DMS53 (cell line): ENCODE measurements around the gene ZNF185.

Source experiments
- DNase-seq: peaks from one replicate; lab custom pipeline; 2025; lab: John Stamatoyannopoulos, UW

The ZNF185 gene

DNA sequence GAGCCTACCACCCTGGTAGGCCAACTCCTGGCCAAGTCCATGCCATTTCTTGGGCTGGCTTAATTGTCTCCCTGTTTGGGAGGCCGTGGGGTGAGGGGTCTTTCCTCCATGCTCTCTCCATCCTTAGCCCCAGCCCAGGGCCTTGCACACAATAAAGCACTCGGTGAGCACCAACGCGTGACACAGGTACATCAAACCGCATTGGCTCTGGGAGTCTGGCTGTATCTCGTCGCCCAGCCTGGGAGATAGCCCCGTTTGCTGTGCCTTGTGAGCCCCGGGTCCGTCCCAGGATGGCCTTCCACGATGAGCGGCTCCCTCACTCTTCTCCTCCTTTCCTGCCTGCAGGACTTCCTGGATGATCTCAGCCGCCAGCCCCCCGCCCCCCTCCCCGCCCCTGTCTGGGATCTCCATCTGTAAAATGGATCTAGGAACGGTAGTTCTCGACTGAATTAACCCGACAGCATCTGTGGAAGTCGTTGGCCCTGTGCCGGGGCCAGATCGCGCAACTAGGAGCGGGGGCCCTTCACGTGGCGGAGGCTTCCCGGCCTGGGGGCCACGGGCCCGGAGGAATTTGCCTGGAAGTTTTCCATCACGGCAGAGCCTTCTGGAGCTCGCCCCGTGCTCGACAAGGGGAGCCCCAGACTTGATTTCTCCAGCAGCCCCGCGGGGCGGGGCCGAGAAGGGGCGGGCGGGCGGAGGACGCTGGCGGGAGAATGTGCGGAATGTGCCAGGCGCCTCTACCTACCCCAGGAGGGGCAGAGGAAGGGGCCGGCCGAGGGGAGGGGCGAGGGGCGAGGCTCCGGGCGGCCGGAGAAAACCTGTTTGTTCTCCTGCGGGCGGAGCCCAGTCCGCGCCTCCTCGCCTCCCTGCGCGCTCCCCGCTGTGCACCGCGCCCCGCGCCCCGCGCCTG, at the start of gene ZNF185:
Gene ZNF185 (plus strand): TSS at position 846 of the 910 bp plus-strand sequence. CDS start 16,423 bp downstream, outside the sequence.
- peak; percentile 64 for DNase-seq

DNA sequence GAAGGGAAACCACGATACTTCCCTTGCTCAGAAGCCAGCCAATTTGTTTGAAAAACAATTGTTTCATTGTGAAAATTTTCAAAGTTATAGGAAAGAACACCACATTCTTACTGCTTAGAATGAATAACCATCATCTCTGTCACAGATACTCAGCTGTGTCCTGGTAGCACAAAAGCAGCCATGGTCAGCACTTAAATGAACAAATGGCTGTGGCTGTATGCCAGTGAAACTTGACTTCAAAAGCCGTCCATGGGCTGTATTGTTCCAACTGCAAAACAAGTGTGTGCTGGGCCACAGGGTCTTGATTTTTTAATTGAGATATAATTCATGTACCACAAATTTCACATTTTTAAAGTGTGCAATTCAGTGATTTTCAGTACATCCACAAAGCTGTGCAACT, 47.4 kb upstream of the ZNF185 start:
- no peak for DNase-seq

DNA sequence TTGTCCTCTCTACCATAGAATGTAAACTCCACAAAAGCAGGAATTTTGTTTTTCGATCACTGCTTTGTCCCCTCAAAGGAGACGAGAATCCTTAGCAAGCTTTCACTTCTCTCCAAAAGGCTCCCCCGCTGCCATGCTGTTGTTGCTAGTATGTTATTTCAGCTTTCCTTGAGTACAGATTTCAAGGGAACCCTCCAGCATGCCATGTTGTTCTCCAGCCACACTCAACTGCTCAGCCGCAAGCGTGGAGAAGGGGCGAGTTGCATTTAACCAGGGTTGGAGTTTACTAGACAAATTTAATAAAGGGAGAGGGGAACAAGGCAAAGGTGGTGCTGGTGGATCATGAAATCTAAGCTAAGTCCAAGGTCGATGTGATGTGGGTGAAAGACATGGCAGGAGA, 43.9 kb upstream of the ZNF185 start:
- no peak for DNase-seq

DNA sequence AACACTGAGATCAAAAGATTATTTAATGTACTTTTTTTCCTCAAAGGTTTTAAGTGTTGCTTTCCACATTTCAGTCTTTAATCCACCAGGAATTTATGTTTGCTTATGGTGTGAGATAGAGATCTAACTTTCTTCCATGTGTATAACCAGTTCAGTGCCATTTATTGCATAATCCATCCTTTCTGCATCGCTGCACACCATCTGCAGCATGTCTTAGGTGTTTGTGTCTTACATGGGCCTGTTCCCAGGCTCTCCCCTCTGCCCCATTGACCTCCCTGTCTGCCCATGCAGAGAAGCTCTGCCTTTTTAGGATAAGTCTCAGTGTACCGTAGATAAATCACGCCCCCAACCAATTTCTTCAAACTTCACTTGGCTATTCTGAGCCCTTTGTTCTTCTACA, 36.8 kb upstream of the ZNF185 start:
- DNase-seq: peak; percentile 55

DNA sequence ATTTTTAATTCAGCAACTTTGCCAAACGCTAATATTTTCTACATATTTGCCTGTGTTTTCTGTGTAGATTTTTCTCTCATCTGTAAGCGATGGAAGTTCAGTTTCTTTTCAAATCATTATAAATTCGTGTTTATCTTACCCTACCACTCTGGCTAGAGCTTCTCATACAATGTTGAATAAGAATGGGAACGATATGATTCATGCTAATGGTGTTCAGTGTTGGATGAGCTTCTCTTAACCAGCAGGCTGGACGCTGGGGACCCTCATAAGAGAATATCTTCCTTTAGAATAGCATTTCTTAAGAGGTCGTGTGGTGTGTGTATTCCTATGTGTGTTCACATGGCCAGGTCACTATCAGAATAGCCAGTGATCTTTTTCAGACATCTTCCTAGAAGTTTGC, 36.0 kb upstream of the ZNF185 start:
- DNase-seq: no peak

DNA sequence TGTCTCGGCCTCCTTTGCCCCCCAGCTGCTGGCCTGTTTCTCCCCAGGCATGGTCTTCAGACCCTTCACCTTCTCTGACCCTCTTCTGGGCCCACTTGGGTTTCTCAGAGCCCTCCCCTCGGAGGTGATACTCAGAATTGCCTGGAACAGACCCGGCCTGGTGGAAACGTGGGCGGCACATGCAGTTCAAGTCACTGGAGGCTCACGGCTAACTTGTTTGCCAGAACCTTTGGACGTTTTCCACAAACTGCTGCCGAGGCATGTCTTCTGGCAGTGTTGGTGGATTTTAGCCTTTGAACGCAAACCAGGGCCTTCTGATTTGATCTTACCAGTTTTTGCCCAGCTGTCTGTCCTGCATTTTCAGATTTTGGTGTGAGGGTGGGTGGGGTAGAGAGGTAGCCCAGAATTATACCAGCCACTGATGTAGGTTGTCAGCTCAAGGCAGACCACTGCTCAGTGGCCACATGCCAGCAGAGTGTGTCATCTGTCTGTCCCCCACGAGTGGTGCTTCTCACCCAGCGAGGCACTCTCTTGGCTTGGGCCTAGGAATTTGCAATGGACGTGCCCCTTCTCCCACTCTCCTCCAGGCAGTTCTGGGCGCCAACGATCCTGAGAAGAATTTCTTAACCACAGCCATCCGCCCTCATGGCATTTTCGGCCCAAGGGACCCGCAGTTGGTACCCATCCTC, 32.5 kb upstream of the ZNF185 start:
- DNase-seq: no peak

DNA sequence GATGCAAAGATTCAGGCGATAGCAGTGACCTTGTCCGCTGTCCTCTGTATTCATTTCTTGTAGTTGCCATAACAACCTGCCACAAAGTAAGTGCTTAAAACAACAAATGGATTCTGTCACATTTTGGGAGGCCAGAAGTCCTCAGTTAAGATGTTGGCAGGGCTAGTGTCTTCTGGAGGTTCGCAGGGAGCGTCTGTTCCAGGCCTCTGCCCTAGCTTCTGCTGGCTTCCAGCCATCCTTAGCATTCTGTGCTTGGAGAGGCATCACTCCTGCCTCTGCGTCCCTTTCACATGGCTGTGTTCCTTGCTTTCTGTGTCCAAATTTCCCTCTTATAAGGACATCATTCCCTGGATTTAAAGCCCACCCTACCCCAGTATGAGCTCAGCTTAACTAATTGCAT, 31.5 kb upstream of the ZNF185 start:
- no peak for DNase-seq

DNA sequence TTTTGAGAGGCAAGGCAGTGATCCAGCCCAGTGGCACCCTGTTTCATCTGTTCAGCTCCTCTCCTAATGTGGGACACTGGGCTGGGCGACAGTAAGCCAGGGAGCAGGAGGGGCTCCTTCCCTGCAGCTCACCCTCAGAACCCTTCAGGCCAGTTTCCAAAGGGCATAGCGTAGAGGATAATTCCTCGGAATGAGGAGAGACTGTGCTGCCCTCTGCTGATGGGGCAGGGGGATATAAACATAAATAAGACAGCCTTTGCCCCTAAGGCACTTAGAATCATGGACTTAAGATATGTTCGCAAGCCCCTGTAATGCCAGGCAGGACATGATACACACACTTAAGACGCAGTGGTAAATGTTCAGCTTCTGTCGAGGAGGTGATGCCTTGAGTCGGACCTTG, 27.9 kb upstream of the ZNF185 start:
- no peak for DNase-seq

DNA sequence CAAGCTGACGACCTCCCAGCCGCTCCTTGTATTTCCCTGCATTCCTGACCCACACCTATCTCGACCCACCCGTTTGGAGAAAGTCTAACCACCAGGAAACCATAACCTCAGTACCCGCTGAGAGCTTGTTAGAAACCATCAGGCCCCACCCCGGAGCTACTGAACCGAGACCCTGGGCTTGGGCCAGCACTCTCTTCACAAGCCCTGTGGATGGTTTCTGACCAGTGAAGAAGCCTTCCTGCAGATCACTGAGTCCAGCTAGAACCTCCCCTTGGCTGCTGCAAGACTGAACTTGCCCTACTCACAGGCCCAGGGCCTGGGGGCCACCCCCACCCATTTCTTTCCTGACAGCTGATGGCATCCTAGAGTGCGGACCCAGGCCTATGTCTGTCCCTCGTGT, 26.6 kb upstream of the ZNF185 start:
- no peak for DNase-seq

DNA sequence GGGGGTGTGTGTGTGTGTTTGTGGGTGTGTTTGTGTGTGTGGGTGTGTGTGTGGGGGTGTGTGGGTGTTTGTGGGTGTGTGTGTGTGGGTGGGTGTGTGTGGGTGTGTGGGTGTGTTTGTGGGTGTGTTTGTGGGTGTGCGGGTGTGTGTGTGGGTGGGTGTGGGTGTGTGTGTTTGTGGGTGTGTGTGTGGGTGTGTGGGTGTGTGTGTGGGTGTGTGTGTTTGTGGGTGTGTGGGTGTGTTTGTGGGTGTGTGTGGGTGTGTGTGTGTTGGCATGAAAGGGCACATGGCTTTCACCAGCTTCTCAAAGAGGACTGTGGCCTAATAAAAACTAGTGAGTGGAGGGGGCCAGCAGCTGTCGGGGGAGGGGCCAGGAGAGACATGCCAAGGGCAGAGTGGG, 25.3 kb upstream of the ZNF185 start:
- DNase-seq: no peak

DNA sequence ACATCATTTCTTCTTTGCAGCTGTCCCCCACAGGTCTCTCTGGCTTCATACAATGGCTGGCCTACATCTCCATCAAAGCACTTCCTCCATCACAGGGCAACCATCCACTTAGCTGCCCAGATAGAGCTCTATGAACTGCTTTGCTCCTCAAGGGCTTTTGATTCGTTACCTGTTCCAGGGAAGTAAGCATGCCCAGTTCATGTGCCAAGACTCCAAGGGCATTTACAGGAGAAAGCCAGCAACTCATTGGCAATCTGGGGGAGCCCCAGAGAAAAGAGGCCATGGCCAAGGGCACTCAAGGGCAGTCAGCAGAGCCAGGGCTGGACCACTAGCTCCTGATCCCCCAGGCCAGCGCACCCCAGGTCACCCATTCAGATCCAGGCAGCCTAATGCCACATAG, 24.5 kb upstream of the ZNF185 start:
- DNase-seq: peak; percentile 5

DNA sequence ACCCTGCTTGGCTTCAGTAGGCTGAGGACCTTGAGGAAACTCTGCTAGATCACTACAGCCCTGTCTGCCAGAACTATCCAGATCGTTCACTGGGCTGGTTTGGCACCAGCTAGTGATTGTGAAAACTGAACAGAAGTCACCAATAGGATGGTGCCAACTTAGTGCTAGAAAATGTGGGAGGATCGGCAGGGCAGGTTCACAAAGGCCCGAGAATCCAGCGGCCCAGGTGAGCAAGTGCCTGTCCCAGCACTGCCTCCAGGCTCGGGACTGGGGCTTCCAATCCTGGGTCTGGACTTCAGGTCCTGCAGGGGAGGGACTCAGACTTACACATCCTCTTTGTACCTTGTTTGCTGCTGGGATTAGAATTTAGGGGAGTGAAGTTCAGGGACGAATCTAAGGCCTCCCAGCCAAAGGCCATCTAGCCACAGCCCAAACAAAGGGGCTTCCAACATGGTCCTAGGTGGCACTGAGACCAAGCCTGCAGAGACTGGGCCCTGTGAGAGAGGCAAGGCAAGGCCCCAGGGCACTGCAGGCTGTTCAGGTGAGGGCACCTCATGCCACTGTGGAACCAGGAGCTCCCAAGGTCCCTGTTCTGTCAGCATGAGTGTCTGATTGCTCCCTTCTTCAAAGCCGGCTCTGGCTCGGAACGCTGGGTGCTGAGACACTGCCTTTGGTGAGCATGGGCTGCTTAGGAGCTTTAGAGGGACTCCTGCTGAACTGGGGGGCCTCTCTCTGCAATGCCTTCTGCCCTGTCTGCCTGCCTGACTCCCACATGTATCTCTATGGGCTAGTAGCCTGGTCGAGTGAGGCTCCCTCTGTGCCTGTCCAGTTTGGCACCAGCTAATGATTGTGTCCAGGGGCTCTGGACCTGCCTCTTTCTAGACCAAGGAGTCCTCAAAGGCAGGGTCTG, 20.7 kb upstream of the ZNF185 start:
- DNase-seq: no peak

DNA sequence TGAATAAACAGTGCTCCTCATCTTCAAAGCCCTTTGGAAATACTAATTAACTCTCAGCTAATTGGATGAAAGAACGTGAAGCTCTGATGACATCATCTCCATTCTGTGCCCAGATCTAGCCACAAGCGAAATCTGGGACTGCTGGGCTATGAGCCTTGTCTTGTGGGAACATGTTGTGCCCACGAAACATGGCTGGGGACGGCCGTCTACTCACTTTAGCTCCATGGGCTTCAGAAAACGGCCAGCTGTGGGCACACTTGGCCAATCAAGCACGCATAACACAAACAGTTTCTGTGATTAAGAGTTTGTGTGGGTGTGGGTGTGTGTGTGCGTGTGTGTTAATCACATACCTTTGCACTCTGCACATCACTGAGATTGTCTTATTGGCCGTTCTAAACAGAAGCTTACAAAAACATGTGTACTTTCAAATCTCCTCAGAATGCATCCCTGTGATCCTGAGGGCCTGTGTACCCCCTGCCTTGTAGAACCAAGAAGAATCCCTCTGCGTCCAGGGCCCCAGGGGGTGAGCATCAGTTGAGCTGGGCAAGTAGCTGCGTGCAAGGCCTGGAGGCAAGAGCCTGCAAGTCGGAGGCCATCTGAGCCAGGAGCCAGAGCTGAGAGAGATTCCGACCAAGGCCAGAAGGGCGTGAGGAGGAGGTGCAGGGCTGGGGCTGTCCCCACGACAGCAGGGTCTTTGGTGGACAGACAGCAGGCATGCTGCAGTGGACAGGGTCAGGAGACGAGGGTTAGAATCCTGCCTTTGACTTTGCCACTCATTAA, 18.7 kb upstream of the ZNF185 start:
- DNase-seq: no peak

DNA sequence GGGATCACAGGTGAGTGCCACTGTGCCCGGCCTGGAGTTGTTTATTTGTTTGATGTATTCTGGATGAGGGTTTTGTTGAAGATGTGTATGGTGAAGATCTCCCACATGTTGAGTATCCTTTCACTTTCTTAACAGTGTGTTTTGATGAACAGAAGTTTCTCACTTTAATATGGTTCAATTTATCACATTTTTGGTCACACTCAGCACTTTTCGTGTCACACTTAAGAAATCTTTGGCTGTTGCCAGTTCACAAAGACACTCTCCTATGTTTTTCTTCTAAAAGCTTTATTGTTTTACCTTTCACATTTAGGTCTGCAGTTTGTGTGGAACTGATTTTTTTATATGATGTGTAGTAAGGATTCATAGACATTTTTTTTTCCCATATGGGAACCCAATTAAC, 16.6 kb upstream of the ZNF185 start:
- DNase-seq: no peak

DNA sequence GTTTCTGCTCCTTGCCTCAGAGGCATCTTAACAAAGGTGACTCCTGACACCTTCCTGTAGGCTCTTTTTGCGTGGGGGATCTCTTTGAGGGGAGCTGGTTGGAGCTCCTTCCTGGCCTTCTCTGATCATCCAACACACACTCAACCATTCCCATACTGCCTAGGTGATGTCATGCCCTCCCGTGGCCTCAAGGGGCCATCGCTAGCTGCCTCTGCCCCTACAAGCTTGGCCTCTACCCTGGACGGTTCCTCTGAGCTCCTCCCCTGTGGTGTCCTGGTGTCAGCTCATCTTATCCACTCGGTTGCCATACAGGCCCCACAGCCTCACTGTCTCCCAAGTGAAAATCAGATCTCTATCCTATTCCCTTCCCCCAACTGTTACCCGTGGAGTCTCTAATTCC, 13.7 kb upstream of the ZNF185 start:
- no peak for DNase-seq

DNA sequence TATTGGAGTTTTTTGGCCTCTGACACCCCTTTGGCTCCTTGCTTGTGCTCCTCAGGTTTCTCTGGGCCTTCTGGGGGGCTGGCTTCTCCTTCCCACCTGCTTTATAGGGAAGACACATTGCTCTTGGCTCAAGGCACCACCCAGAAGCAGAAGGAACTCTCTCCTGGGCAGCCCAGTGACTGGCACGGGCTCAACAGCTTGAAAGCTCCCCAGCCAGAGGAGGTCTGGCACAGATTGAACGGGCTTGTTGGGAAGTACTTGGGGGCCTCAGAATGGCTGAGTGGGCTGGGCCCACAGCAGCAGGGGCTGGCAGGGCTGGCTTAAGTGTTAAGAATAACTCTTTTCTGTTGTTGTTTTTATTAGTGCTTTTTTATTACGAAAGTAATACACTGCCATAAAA, 11.2 kb upstream of the ZNF185 start:
- no peak for DNase-seq

DNA sequence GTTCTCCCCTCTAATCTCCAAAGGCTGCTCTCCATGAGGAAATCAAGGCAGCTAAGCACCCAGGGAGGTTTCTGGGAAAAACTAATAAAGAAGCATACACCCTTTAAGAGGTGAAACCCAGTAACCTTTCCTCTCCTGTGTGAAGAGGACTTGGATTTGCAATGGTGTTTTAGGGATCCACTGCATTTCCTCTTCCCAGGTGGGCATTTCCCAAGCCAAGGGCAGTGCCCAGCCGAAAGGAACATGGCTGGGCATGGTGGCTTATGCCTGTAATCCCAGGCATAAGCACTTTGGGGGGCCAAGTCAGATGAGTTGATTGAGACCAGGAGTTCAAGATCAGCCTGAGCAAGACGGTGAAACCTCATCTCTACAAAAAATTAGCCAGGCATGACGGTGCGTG, 5.4 kb upstream of the ZNF185 start:
- DNase-seq: no peak

DNA sequence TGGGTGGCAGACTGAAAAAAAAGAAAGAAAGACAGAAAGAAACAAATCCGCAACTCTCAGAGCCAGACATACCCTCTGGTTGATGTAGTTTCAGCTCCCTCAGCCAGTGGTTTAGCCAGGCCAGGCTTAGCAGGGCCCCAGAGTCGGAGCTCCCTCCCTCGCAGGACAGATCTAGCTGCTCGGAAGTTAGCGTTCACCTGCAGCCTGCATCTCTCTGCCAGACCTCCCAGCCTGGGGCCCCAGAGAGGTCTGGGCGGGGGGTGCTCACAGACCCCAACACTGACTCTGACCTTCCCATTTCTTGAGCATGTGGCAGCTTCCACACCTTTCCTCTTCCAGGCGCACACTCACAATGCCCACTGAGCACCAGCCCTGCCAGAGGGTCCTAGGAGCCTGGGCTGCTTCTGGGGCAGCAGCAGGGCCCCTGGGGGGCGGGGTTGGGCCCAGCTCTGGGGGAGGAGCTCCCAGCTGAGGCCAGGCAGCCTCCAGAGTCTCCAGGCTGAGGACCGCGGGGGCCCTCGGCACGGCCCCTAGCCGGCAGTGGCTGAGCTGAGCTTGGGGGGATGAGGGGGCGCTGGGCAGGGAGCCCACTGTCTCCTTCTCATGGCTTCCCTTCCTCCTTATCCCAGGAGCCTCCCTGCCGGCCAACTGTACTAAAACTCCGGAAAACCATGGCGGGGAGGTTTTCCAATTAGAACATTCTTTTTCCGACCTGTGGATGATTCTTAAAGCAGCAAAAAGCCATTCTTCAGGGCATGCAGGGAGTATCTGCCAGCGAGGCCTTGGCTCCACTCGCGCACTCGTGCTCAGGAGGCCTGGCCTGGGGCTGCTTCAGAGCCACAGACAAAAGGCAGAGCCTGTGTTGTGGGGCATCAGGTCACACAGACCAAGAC, 4.6 kb upstream of the ZNF185 start:
- DNase-seq: no peak

DNA sequence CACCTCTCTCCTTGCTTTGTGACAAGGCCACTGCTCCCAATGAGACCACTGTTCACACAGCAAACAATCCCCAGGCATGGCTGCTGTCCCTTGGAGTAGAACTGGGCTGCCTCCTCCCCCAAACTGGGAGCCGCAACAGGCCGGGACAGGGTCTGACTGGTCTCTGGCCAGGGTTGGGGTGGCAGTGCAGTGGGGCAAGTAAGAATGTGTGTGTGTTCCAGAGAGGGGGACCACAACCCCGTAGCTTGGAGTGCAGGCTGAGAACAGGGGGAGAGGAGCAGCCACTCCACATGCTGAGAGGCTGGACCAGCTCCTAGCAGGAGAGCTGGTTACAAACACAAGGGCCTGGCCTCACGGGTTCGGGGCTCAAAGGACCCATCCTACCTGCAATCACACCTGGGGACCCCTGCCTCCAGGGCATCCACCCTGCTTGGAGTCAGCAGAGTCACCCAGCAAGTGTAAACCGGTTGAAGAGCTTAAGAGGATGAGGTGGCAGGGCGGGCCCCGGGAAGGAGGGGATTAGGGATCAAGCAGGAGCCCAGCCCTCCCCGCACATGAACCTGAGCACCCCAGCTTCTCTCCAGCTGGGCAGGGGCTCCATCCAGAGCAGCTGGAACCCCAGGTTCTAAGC, 3.8 kb upstream of the ZNF185 start:
- DNase-seq: no peak

DNA sequence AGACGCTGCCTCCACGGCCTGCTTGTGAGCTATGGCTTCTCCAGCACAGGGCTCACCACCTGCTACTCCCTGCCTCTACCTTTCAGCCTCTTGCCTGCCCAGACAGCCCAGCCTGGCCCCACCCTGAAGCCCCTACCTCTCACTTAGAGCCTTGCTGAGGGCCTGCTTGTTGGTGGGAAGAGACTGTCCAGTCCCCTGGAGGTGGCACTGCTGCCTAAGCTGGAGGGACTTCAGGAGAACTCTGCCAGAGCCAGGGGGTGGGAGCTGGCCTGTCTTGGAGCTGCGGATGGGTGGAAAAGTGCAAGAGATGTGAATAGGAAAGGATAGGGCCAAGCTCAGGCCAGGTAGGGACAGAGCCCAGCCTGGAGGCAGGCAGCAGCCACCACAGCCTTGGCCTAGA, 2.7 kb upstream of the ZNF185 start:
- DNase-seq: no peak
